GM21381 (cell line): ENCODE results near the gene RPL11.
A peak's percentile ranks its signal among the peaks of the same experiment; 100 is the strongest.
"Not testable (repeated sequence)": the region's sequence is repeated elsewhere in the genome, so short reads cannot be mapped to it uniquely, and the experiment has no call there.

Experiments
- ATAC-seq: cut with Tn5 transposase; IDR thresholded peaks from one replicate; pipeline ENCODE4 v1.9.1; 2021; ENCODE audit warnings: mild to moderate bottlenecking, moderate library complexity; ENCODE audit not compliant: unreplicated experiment

RPL11 gene

DNA sequence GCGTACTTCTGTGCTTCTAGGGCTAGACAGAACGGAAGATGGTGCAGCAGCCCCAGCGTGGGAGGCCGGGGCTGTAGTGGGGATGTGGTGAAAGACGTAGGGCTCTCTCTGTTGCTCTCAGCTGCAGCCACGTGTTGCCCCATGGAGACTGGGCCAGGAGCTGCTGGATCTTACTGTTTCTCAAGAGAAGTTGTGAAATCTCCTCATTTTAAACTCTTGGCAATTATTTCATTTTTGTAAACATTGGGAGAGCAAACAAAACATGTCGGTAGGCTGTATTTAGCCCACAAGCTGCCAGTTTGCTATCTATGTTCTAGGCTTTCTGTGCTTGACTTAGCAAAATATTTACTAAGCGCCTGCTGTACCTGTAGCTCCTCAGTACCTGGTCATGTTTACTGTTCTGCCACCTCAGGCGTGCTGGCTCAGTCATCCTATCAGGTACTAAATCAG, 35.8 kb downstream of the RPL11 start:
- no peak for ATAC-seq

DNA sequence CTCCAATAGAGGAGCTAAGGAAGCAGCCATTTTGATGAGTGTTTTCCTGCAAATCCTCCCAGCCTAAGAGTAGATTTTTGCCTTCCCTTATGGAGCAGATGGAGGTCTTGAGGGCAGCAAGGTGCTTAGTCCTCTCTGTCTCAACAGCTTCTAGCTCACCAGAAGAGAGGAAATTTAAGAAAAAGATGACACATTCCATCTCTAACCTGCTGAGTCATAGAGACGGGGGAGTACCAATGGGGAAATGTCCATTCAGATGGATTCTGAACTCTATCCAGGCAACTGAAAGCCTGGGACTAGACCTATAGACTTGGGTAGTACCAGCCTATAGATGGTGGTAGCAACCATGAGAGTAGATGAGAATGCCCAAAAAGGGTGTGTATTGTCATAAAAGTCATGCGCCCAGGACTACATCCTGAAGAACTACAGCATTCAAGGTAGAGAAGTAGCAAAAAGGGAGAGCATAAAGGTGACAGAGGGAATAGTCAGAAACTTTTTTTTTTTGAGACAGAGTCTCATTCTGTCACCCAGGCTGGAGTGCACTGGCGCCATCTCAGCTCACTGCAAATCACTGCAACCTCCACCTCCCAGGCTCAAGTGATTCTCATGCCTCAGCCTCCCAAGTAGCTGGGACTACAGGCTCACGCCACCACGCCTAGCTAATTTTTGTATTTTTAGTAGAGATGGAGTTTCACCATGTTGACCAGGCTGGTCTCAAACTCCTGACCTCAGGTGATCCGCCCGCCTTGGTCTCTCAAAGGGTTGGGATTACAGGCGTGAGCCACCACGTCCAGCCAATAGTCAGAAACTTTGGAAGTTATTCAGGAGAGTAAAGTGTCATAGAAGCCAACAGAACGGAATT, 41.0 kb downstream of the RPL11 start:
- ATAC-seq: no peak

DNA sequence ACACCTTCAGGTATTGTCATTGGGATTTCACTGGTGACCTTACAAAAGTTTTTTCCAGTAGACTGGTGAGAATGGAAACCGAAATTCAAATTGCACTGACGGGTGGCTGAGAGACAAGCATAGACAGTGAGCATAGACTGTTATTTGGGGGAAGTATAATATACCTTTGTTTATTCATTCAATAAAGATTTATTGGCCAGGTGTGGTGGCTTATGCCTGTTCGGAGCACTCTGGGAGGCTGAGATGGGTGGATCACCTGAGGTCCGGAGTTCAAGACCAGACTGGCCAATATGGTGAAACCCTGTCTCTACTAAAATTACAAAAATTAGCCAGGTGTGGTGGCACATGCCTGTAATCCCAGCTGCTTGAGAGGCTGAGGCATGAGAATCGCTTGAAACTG, 41.7 kb downstream of the RPL11 start:
- ATAC-seq: not testable (repeated sequence)

DNA sequence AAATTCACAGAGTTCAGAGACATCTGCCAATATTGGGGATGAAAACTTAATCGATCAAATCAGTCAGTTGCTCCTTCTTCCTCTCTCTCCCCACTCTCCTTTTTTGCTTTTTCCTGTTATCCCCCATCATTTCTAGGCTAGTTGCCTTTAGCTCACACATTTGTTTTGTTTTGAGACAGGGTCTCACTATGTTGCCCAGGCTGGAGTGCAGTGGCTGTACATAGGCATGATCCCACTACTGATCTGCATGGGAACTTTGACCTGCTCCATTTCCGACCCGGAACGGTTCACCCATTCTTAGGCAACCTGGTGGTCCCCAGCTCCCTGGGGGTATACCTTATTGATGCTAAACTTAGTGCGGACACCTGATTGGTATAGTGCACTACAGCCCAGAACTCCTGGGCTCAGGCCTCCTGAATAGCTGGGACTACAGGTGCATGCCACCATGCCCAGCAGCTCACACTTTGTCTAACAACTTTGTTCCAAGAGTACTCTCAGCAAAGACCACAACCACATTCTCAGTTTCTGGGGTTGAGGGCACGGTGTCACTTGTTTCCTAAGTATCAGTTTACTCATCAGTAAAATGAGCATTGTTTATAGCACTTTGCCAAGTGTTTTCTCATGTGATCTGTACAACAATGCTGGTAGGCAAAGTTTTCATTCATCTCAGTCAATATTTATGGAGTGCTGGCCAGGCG, 45.0 kb downstream of the RPL11 start:
- ATAC-seq: no peak

DNA sequence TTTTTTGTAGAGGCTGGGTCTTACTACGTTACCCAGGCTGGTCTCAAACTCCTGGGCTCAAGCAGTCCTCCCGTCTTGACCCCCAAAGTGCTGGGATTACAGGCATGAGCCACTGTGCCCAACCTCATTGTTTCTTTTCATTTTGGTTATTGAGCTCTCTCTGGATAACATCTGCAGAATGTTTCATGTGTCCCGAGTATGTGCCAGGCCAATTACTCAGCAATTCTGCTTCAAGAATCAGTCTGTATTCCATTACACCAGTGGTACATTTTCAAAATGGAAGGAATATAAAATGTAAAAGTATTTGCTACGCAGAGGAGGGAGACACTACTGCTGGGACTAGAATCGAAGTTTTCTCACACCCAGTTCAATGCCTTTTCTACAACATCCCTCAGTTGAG, 50.0 kb downstream of the RPL11 start:
- ATAC-seq: no peak

DNA sequence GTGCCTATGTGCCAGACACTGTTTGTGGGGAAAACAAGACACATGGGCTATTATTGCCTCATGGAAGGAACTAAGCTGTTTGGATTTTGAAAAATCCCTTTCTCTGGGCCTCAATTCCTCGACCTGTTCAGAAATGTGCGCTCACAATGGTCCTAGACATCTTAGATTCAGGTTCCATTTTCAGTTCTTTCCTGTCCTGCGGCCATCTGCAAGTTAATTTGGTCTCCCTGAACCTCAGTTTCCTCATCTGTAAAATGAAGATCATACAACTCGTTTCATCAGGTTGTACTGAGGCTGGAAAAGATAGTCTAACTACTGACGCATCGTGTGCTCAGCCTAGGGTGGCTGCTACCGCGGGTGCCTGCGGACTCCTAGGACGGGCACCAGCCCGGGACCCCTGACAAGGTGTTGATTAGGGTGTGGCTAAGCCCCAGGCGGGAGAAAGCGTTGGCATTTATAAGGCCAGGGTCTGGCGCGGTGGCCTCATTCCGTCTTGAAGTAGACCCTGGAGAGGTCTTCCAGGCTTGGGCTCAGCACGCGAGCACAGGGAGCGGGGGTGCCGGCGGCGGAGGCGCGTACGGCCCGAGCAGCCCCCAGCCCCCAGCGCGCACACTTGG, 51.2 kb downstream of the RPL11 start:
- peak; percentile 13 for ATAC-seq

DNA sequence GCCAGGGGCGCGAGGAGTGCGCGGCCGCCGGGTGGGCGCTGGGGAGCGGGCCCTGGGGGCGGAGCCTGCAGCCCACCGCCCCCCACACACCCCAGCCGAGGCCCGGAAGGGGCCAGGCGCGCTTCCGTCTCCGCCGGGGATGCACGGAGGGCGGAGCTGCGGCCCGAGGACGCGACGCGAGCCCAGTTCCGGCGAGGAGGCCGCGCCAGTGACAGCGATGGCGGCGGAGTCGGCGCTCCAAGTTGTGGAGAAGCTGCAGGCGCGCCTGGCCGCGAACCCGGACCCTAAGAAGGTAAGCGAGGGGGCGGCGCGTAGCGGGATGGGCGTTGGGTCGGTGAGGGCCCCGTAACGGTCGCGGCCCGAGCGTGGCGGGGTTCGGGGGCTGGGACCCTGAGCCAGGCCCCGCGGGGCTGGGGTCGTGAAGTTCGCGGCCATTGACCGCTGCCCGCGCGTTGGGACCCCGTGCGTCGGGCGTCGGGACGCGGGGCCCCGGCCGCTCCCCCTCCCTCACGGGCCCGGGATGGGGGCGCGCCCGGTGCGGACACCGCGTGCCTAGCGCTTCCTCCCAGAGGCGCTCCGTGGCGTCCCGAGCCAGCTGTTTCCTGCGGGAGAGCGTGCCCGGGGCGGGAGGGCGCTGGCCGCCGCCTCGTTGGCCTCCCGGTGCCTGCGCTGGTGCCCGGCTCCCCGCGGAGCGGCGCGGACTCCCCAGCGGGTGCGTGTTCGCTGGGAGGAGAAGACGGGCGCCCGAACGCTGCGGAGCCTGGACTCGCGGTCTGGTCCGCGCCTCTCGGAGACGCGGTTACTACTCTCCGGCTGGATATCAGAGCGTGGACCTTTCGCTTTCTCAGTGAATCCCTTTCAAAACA, 51.9 kb downstream of the RPL11 start, which contains the start of gene ELOA:
ELOA (plus strand) TSS at position 185 of the 866 bp plus-strand sequence; CDS start at position 218, 33 bp downstream.
- peak; percentile 78 for ATAC-seq

DNA sequence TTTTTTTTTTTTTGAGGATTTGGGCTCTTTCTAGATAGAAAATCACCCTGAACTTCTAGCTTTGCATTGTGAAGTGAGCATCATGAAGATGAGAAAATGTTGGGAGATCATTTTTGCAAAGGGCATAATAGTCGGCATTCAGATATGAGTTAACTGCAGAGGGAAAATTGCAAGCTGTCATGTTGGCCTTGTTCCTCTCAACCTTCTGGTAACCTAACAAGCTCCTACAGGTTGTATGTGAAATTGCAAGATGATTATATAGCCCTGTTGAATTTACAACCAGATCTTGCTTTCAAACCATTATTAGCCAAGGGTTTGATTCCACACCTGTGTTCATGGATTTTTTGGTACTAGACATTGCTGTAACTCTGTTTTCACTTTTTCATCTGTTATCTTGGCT, 53.9 kb downstream of the RPL11 start:
- no peak for ATAC-seq
